ENCODE data around the gene PPEF2. TPM values are rescaled to one million over a fixed set of nuclear protein-coding genes. Genes with fewer than 3 reads are reported as not detected.

The PPEF2 gene
- polyA plus RNA-seq, 3 donors from 2014 or later: not detected

Other genes with a start within 250 kb of the PPEF2 start
- gene G3BP2, start 229.0 kb downstream of the PPEF2 start, polyA plus RNA-seq: 100 to 1,000 TPM in 1 of 3 donors, 10 to 100 TPM in 2; 85.3 to 121 (median 99.6) TPM
- 10 to 100 TPM; 29.0 to 46.4 (median 36.8) TPM for gene USO1, start 177.9 kb downstream of the PPEF2 start, polyA plus RNA-seq
- 10 to 100 TPM; 56.4 to 77.6 (median 73.2) TPM for gene NAAA, start 38.6 kb upstream of the PPEF2 start, polyA plus RNA-seq
- gene SDAD1, start 88.5 kb upstream of the PPEF2 start, polyA plus RNA-seq: 10 to 100 TPM; 43.6 to 73.4 (median 53.3) TPM
- not detected for gene CXCL9, start 105.1 kb upstream of the PPEF2 start, polyA plus RNA-seq
- not detected for gene CXCL10, start 121.0 kb upstream of the PPEF2 start, polyA plus RNA-seq
- gene CXCL11, start 133.6 kb upstream of the PPEF2 start, polyA plus RNA-seq: not detected
- gene ART3, start 172.3 kb upstream of the PPEF2 start, polyA plus RNA-seq: not detected
- 10 to 100 TPM; 33.0 to 39.2 (median 33.8) TPM for gene NUP54, start 245.9 kb upstream of the PPEF2 start, polyA plus RNA-seq

Data from immature natural killer cell (primary cell).